ENCODE data around the gene CD3E. TPM values are rescaled to one million over a fixed set of nuclear protein-coding genes. Genes with fewer than 3 reads are reported as not detected.

Gene CD3E
- total RNA-seq, 1 donor from 2014 or later: 571 TPM

- Mint-ChIP-seq H3K27ac (peak overlapping the region; percentile 100), H3K9me3 (peaks cover 3% of the 10 kb centered on the region), H3K4me1 (peaks cover 76% of the 10 kb centered on the region), H3K4me3 (peak overlapping the region; percentile 90), H3K27me3 (no peaks in the 10 kb centered on the region), H3K36me3 (ENCODE audit: low read depth) (peaks cover 54% of the 10 kb centered on the region)
- DNase-seq: peak; percentile 77
- intact Hi-C loops (cut with micrococcal nuclease): loop anchor here (2.0 to 10.0 kb wide), 5 partner anchors 94 to 528 kb away; partner anchors contain the start of gene KMT2A
Measured at GRCh38 chr11:118343248-118343647, 38.7 kb downstream of the CD3E start.

GRCh38 chr11:118343981-118344515 lies 39.5 kb downstream of the CD3E start, which contains the start of gene CD3G:
Gene CD3G, plus strand, starts transcription at chr11:118344344. Its CDS starts 80 bp downstream, at chr11:118344424.
- Mint-ChIP-seq H3K4me1 (peaks cover 73% of the 10 kb centered on the region), H3K9me3 (peaks cover 3% of the 10 kb centered on the region), H3K27me3 (no peaks in the 10 kb centered on the region), H3K27ac (peak within 1 kb of the TSS; percentile 100), H3K4me3 (peak within 1 kb of the TSS; percentile 90), H3K36me3 (ENCODE audit: low read depth) (peaks cover 53% of the 10 kb centered on the region)
- intact Hi-C loops (cut with micrococcal nuclease): loop anchor here (2.0 to 10.0 kb wide), 7 partner anchors 15 to 529 kb away; partner anchors contain the start of genes KMT2A and UBE4A
- DNase-seq: peak; percentile 92

GRCh38 chr11:118349475-118349874 lies 44.9 kb downstream of the CD3E start:
- Mint-ChIP-seq H3K36me3 (ENCODE audit: low read depth) (peaks cover 57% of the 10 kb centered on the region), H3K27ac (peak overlapping the region; percentile 59), H3K4me1 (peaks cover 39% of the 10 kb centered on the region), H3K27me3 (no peaks in the 10 kb centered on the region), H3K4me3 (no peak overlapping the region), H3K9me3 (peaks cover 3% of the 10 kb centered on the region)
- no peak for DNase-seq
- intact Hi-C loops (cut with micrococcal nuclease): loop anchor here (10.0 kb wide), 1 partner anchor 535 kb away; no protein-coding TSS in a partner anchor

GRCh38 chr11:118353084-118353710 lies 48.7 kb downstream of the CD3E start:
- H3K4me1 Mint-ChIP-seq: peaks cover 13% of the 10 kb centered on the region
- H3K27ac Mint-ChIP-seq: peak overlapping the region; percentile 29
- intact Hi-C loops (cut with micrococcal nuclease): loop anchor here (1.0 to 2.0 kb wide), 3 partner anchors 48 to 155 kb away; partner anchors contain the start of gene CD3E
- no peaks in the 10 kb centered on the region for H3K9me3 Mint-ChIP-seq
- no peak overlapping the region for H3K4me3 Mint-ChIP-seq
- peaks cover 43% of the 10 kb centered on the region for H3K36me3 Mint-ChIP-seq (ENCODE audit: low read depth)
- H3K27me3 Mint-ChIP-seq: no peaks in the 10 kb centered on the region
- no peak for DNase-seq

- Mint-ChIP-seq H3K27ac (no peak overlapping the region), H3K36me3 (ENCODE audit: low read depth) (peaks cover 20% of the 10 kb centered on the region), H3K27me3 (peaks cover 2% of the 10 kb centered on the region), H3K4me3 (no peak overlapping the region), H3K9me3 (no peaks in the 10 kb centered on the region), H3K4me1 (peaks cover 33% of the 10 kb centered on the region)
- intact Hi-C loops (cut with micrococcal nuclease): loop anchor here (2.0 kb wide), 1 partner anchor 13 kb away; the partner anchor contains the start of gene CD3G
- no peak for DNase-seq
Measured at GRCh38 chr11:118358071-118358470, 53.5 kb downstream of the CD3E start.

- peaks cover 2% of the 10 kb centered on the region for H3K27me3 Mint-ChIP-seq
- H3K4me3 Mint-ChIP-seq: peak within 1 kb of the TSS; percentile 93
- peaks cover 36% of the 10 kb centered on the region for H3K4me1 Mint-ChIP-seq
- peak; percentile 99 for DNase-seq
- peaks cover 16% of the 10 kb centered on the region for H3K36me3 Mint-ChIP-seq (ENCODE audit: low read depth)
- no peaks in the 10 kb centered on the region for H3K9me3 Mint-ChIP-seq
- intact Hi-C loops (cut with micrococcal nuclease): loop anchor here (1.0 to 2.0 kb wide), 2 partner anchors 15 to 42 kb away; partner anchors contain the start of genes ATP5MG and CD3G
- peak within 1 kb of the TSS; percentile 91 for H3K27ac Mint-ChIP-seq
Measured at GRCh38 chr11:118359295-118359958, 54.9 kb downstream of the CD3E start, which contains the start of gene UBE4A. Gene UBE4A, plus strand, starts transcription at chr11:118359600. Its CDS starts 5,481 bp downstream, at chr11:118365081.

GRCh38 chr11:118364956-118365615 lies 60.6 kb downstream of the CD3E start:
- Mint-ChIP-seq H3K9me3 (no peaks in the 10 kb centered on the region), H3K27ac (no peak overlapping the region), H3K36me3 (ENCODE audit: low read depth) (peaks cover 46% of the 10 kb centered on the region), H3K4me1 (peaks cover 25% of the 10 kb centered on the region), H3K4me3 (no peak overlapping the region), H3K27me3 (no peaks in the 10 kb centered on the region)
- intact Hi-C loops (cut with micrococcal nuclease): no loop called here
- DNase-seq: no peak

Other genes with a start within 250 kb of the CD3E start
- gene TMPRSS4, start 227.7 kb upstream of the CD3E start, total RNA-seq: not detected in 2 replicates
- 0.14 and 0.28 TPM in 2 replicates for gene SMIM35, start 217.8 kb upstream of the CD3E start, total RNA-seq
- gene SCN4B, start 151.9 kb upstream of the CD3E start, total RNA-seq: 0.07 and 0.36 TPM in 2 replicates
- gene SCN2B, start 128.1 kb upstream of the CD3E start, total RNA-seq: 0.02 and 0.05 TPM in 2 replicates
- gene JAML, start 79.7 kb upstream of the CD3E start, total RNA-seq: 303 and 318 TPM in 2 replicates
- gene MPZL3, start 52.4 kb upstream of the CD3E start, total RNA-seq: 64.6 and 65.4 TPM in 2 replicates
- 18.5 and 19.3 TPM in 2 replicates for gene MPZL2, start 40.4 kb upstream of the CD3E start, total RNA-seq
- gene CD3D, start 38.0 kb downstream of the CD3E start, total RNA-seq: 381 and 400 TPM in 2 replicates
- 143 and 145 TPM in 2 replicates for gene CD3G, start 39.6 kb downstream of the CD3E start, total RNA-seq
- gene UBE4A, start 54.9 kb downstream of the CD3E start, total RNA-seq: 46.3 and 47.9 TPM in 2 replicates
- gene ATP5MG, start 96.9 kb downstream of the CD3E start, total RNA-seq: 220 and 228 TPM in 2 replicates
- 70.7 and 73.2 TPM in 2 replicates for gene KMT2A, start 131.8 kb downstream of the CD3E start, total RNA-seq
- gene TTC36, start 222.7 kb downstream of the CD3E start, total RNA-seq: 0.38 and 0.65 TPM in 2 replicates
- gene TMEM25, start 226.5 kb downstream of the CD3E start, total RNA-seq: 13.0 and 14.1 TPM in 2 replicates